Erythroblast (primary cell): ENCODE data around the gene TNFAIP8.
"Not testable (repeated sequence)": the region's sequence is repeated elsewhere in the genome, so short reads cannot be mapped to it uniquely, and the experiment has no call there.

Source experiments
- GATA1 ChIP-seq: IDR thresholded peaks from 2 replicates; pipeline ENCODE4 v1.6.1; 2011; ENCODE audit warnings: low read depth, mild to moderate bottlenecking, control low read depth, low read length, moderate library complexity
- POLR2A ChIP-seq: IDR thresholded peaks from 2 replicates; pipeline ENCODE4 v1.6.1; 2011; ENCODE audit warnings: mild to moderate bottlenecking, low read length

DNA sequence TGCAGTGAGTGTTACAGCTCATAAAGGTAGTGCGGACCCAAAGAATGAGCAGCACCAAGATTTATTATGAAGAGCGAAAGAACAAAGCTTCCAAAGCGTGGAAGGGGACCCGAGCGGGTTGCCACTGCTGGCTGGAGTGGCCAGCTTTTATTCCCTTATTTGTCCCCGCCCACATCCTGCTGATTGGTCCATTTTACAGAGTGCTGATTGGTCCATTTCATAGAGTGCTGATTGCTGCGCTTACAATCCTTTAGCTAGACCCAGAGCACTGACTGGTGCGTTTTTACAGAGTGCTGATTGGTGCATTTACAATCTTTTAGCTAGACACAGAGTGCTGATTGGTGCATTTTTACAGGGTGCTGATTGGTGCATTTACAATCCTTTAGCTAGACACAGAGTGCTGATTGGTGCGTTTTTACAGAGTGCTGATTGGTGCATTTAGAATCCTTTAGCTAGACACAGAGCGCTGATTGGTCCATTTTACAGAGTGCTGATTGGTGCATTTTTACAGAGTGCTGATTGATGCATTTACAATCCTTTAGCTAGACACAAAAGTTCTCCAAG, 76.9 kb downstream of the TNFAIP8 start:
- TF ChIP-seq POLR2A, GATA1: not testable (repeated sequence)
